ENCODE results near the gene ARHGAP15. TPM values are rescaled to one million over a fixed set of nuclear protein-coding genes. Genes with fewer than 3 reads are reported as not detected.

ARHGAP15 gene
- total RNA-seq, 1 donor from 2014 or later, result not detected

DNA sequence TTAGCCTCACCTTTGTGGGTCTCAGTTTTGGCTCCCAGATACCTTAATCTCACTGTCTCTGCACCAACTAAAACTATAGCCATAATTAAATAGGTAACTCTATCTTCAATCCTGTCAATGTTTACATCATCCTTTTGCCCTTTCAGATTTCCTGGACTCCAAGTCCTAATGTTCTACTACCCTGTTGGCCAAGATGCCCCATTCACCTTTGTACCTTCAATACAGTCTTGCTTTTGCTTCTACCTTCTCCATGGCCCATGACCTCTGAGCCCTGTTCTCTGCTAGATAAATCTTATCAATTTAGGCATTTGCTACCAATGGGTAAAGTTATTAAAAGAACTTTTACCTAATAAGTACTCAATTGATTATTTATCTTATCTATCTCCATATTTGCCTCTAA lies 635.5 kb downstream of the ARHGAP15 start:
- TF ChIP-seq, protein P1, sequence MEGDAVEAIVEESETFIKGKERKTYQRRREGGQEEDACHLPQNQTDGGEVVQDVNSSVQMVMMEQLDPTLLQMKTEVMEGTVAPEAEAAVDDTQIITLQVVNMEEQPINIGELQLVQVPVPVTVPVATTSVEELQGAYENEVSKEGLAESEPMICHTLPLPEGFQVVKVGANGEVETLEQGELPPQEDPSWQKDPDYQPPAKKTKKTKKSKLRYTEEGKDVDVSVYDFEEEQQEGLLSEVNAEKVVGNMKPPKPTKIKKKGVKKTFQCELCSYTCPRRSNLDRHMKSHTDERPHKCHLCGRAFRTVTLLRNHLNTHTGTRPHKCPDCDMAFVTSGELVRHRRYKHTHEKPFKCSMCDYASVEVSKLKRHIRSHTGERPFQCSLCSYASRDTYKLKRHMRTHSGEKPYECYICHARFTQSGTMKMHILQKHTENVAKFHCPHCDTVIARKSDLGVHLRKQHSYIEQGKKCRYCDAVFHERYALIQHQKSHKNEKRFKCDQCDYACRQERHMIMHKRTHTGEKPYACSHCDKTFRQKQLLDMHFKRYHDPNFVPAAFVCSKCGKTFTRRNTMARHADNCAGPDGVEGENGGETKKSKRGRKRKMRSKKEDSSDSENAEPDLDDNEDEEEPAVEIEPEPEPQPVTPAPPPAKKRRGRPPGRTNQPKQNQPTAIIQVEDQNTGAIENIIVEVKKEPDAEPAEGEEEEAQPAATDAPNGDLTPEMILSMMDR (conservative IDR thresholded peaks at IDR 0.05; ENCODE audit: low read depth, low read length), result no peak
- no peak for DNase-seq (ENCODE audit: low read depth)

DNA sequence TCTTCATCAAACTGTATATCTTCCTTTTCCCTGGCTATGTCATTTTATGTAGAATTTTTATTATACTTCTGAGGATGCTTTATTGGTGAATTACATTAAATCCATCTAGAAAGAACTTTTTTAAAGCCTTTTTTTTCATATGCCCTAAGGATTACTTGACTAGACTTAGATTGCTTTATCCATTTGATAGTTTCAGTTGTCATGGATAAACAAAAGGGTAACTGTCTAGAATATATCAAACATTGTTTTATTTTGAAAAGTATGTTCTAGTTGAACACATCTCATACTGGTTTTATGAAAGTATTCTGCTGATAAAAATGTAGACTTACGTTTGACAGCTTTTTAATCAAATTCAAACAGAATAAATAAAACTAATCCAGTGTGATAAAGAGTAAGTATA lies 639.8 kb downstream of the ARHGAP15 start:
- TF ChIP-seq, protein P1 (conservative IDR thresholded peaks at IDR 0.05; ENCODE audit: low read depth, low read length), result no peak
- DNase-seq (ENCODE audit: low read depth), result no peak
- H3K4me3 ChIP-seq (ENCODE audit: low read depth, low read length), result no peak overlapping the region

More for the DNA sequence above, 635.5 kb downstream of the ARHGAP15 start:
- H3K4me3 ChIP-seq (ENCODE audit: low read depth, low read length), result no peak overlapping the region

DNA sequence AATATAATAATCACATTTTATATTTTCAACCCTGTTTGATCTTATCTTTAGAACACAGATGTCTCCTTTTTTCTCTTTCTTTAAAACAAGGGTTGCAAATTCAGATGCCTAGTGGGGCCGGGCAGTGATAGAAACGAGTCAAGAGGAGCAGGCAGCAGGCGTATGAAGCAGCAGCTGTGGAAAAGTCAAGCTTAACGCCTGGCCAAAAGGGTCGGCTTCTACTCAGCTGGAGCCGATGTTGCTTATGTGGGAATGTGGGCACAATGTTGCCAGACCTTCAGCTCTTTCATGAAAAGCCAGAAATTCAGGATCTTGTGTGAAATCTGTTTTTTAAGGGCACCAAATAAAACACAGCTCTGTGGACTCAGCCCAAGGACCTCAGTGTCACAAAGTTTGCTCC lies 642.7 kb downstream of the ARHGAP15 start:
- no peak for DNase-seq (ENCODE audit: low read depth)
- TF ChIP-seq, protein P1 (conservative IDR thresholded peaks at IDR 0.05; ENCODE audit: low read depth, low read length), result no peak
- no peak overlapping the region for H3K4me3 ChIP-seq (ENCODE audit: low read depth, low read length)

GRCh38 chr2:143776526-143777297 lies 647.5 kb downstream of the ARHGAP15 start:
- TF ChIP-seq, protein P1 (conservative IDR thresholded peaks at IDR 0.05; ENCODE audit: low read depth, low read length), result no peak
- no peak for DNase-seq (ENCODE audit: low read depth)
- no peak overlapping the region for H3K4me3 ChIP-seq (ENCODE audit: low read depth, low read length)

- TF ChIP-seq, protein P1 (conservative IDR thresholded peaks at IDR 0.05; ENCODE audit: low read depth, low read length), result no peak
- peak; percentile 27 for DNase-seq (ENCODE audit: low read depth)
- H3K4me3 ChIP-seq (ENCODE audit: low read depth, low read length), result no peak overlapping the region
These were observed 649.8 kb downstream of the ARHGAP15 start for GRCh38 chr2:143779021-143779420.

DNA sequence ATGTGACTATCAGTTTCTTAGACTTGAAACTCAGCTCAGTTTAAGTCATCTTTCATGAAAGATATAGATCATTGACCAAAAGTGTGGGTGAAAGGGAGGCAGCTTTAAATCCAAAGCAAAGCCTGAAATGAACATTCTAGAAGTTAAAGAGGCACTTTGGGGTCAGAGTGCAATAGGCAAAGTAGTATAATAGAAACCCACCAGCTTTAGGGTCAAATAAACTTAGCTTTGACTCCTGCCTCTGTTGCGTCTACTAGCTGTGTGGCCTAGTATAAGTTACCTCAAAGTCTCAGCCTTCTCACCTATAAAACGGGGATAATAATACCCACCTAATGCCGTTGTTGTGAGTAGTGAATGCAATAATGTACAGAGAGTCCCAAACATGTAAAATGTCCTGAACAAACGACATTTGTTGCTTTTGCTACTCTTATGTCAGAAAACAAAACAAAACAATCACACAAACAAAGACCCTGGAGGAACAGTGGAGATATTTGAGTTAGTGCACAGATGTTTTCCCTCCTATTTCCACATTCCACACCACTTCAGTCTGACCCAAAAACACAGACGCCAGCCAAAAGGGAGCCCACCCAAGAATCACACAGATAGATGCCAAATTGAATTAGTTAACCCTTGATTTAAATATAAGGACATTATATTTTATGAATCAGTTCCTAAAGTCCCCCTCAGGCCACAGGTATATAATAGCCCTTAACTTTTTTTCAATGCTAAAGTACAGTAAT lies 657.0 kb downstream of the ARHGAP15 start:
- TF ChIP-seq, protein P1 (conservative IDR thresholded peaks at IDR 0.05; ENCODE audit: low read depth, low read length), result no peak
- no peak for DNase-seq (ENCODE audit: low read depth)
- H3K4me3 ChIP-seq (ENCODE audit: low read depth, low read length), result no peak overlapping the region
